H1 (cell line): Measurements from ENCODE around the gene HTRA1. TPM values are rescaled to one million over a fixed set of nuclear protein-coding genes. Genes with fewer than 3 reads are reported as not detected.

Experiments
- CTCF ChIA-PET: fragments of 300-600 bp; sonication (Branson Sonifier 250); formaldehyde crosslinking; loops from one replicate; lab custom pipeline; 2021; ENCODE audit not compliant: partially characterized antibody; lab: Charles Lee
- POLR2A ChIA-PET: fragments of 300-600 bp; sonication (Branson Sonifier 250); formaldehyde crosslinking; loops from one replicate; lab custom pipeline; 2021; ENCODE audit warnings: inconsistent platforms; ENCODE audit not compliant: partially characterized antibody; lab: Charles Lee
- DNase-seq, 2 experiments: peaks; one replicate each; pipeline versions ENCODE4 v3.0.0 to v3.0.0-alpha.2; 2010 to 2022; ENCODE audit warnings: low spot score in 2 of 2, low read depth in 1 of 2, mixed read lengths in 1 of 2
- FAIRE-seq: peaks from 2 replicates; lab custom pipeline; 2011; peaks lifted over from hg19 to GRCh38; lab: Jason Lieb, UNC
- H2AFZ ChIP-seq: 2 replicates; pipeline ENCODE4 v1.8.1; 2012; ENCODE audit warnings: low read length, inconsistent platforms
- H2AK5ac ChIP-seq: 2 replicates; pipeline ENCODE4 v1.6.1; 2013; ENCODE audit warnings: low read depth, low read length
- H2BK120ac ChIP-seq: replicated peaks from 2 replicates; pipeline ENCODE3; 2013; ENCODE audit warnings: low read depth, low read length, inconsistent platforms
- H2BK12ac ChIP-seq: 2 replicates; pipeline ENCODE4 v1.6.1; 2013; ENCODE audit warnings: low read depth, low read length
- H2BK15ac ChIP-seq: 2 replicates; pipeline ENCODE4 v1.6.1; 2013; ENCODE audit warnings: low read length
- H2BK20ac ChIP-seq: 2 replicates; pipeline ENCODE4 v1.6.1; 2013; ENCODE audit warnings: low read length
- H2BK5ac ChIP-seq: 2 replicates; pipeline ENCODE4 v1.6.1; 2013; ENCODE audit warnings: low read depth, low read length
- H3K14ac ChIP-seq: 2 replicates; pipeline ENCODE4 v1.6.1; 2013; ENCODE audit warnings: inconsistent platforms; ENCODE audit not compliant: insufficient read length
- H3K18ac ChIP-seq: 2 replicates; pipeline ENCODE4 v1.6.1; 2013; ENCODE audit warnings: low read length; ENCODE audit errors: extremely low read depth
- H3K23ac ChIP-seq: 2 replicates; pipeline ENCODE4 v1.6.1; 2013; ENCODE audit warnings: inconsistent platforms; ENCODE audit not compliant: insufficient read length
- H3K23me2 ChIP-seq: 2 replicates; pipeline ENCODE4 v1.6.1; 2013; ENCODE audit warnings: low read depth, low read length
- H3K27ac ChIP-seq: 2 replicates; pipeline ENCODE4 v1.6.1; 2011; ENCODE audit warnings: low read depth, low read length, inconsistent platforms
- H3K27me3 ChIP-seq, 4 experiments: replicated peaks in 1 of 4; 1 replicate in 1 of 4; 2 replicates in 3 of 4; pipeline versions ENCODE4 v1.6.1 to v1.8.1; 2011 to 2013; ENCODE audit warnings: low read length in 3 of 4, mild to moderate bottlenecking in 3 of 4, inconsistent platforms in 2 of 4, mixed read lengths in 2 of 4, moderate library complexity in 1 of 4; ENCODE audit not compliant: control insufficient read depth in 3 of 4, insufficient read depth in 3 of 4; ENCODE audit errors: extremely low read depth in 1 of 4
- H3K36me3 ChIP-seq, 4 experiments: 2 replicates each; pipeline versions ENCODE4 v1.6.1 to v1.8.1; 2011 to 2013; ENCODE audit warnings: mild to moderate bottlenecking in 4 of 4, low read length in 3 of 4, moderate library complexity in 2 of 4, control low read depth in 1 of 4, inconsistent platforms in 1 of 4; ENCODE audit not compliant: insufficient read depth in 4 of 4, control insufficient read depth in 2 of 4
- H3K4ac ChIP-seq: replicated peaks from 2 replicates; pipeline ENCODE3; 2013; ENCODE audit warnings: low read length, low read depth, mixed read lengths, inconsistent platforms; ENCODE audit not compliant: insufficient read length
- H3K4me1 ChIP-seq, 4 experiments: replicated peaks in 1 of 4; 1 replicate in 1 of 4; 2 replicates in 3 of 4; pipeline versions ENCODE4 v1.6.1 to v1.8.1; 2011 to 2013; ENCODE audit warnings: low read length in 3 of 4, inconsistent platforms in 2 of 4, mixed read lengths in 1 of 4; ENCODE audit not compliant: insufficient read depth in 4 of 4, control insufficient read depth in 3 of 4
- H3K4me2 ChIP-seq, 2 experiments: 2 replicates each; pipeline versions ENCODE4 v1.6.1 to v1.8.1; 2011 to 2013; ENCODE audit warnings: low read depth in 2 of 2, low read length in 2 of 2, control low read depth in 1 of 2, inconsistent platforms in 1 of 2, mild to moderate bottlenecking in 1 of 2; ENCODE audit not compliant: insufficient read depth in 1 of 2
- H3K4me3 ChIP-seq, 4 experiments: fragments of 200-600, 300-600 bp in 1 of 4; sonication (generic), shearing (Covaris generic), sonication (Bioruptor Twin) in 1 of 4; 2 replicates each; pipeline versions ENCODE4 v1.5.1 to v1.8.1; 2011 to 2016; ENCODE audit warnings: low read length in 4 of 4, low read depth in 3 of 4, control low read depth in 2 of 4, inconsistent platforms in 2 of 4, mild to moderate bottlenecking in 2 of 4, mixed read lengths in 1 of 4, moderate library complexity in 1 of 4; ENCODE audit not compliant: insufficient read depth in 2 of 4; ENCODE audit errors: extremely low read depth in 1 of 4
- H3K56ac ChIP-seq: replicated peaks from 2 replicates; pipeline ENCODE3; 2013; ENCODE audit warnings: low read depth, mild to moderate bottlenecking, mixed read lengths, low read length, inconsistent platforms; ENCODE audit not compliant: insufficient read length
- H3K79me1 ChIP-seq: 2 replicates; pipeline ENCODE4 v1.6.1; 2013; ENCODE audit warnings: low read depth, low read length, control low read depth
- H3K79me2 ChIP-seq, 2 experiments: 2 replicates each; pipeline versions ENCODE4 v1.6.1 to v1.8.1; 2012 to 2013; ENCODE audit warnings: low read length in 2 of 2, mild to moderate bottlenecking in 2 of 2, inconsistent platforms in 1 of 2; ENCODE audit not compliant: insufficient read depth in 2 of 2, control insufficient read depth in 1 of 2
- H3K9ac ChIP-seq, 4 experiments: replicated peaks in 1 of 4; 1 replicate in 1 of 4; 2 replicates in 3 of 4; pipeline versions ENCODE4 v1.6.1 to v1.8.1; 2011 to 2013; ENCODE audit warnings: low read depth in 3 of 4, low read length in 3 of 4, control low read depth in 2 of 4, mild to moderate bottlenecking in 2 of 4, moderate library complexity in 2 of 4, inconsistent platforms in 1 of 4; ENCODE audit errors: extremely low read depth in 1 of 4
- H3K9me3 ChIP-seq, 2 experiments: 2 replicates each; pipeline versions ENCODE4 v1.6.1 to v1.8.1; 2012 to 2013; ENCODE audit warnings: mild to moderate bottlenecking in 2 of 2, moderate library complexity in 2 of 2, control low read depth in 1 of 2, inconsistent platforms in 1 of 2, low read depth in 1 of 2, low read length in 1 of 2, mixed read lengths in 1 of 2; ENCODE audit not compliant: insufficient read depth in 2 of 2
- H4K20me1 ChIP-seq, 2 experiments: replicated peaks in 1 of 2; 2 replicates each; pipeline versions ENCODE3 to v1.8.1; 2011 to 2013; ENCODE audit warnings: inconsistent platforms in 2 of 2, low read length in 2 of 2, mild to moderate bottlenecking in 1 of 2; ENCODE audit not compliant: insufficient read depth in 2 of 2, control insufficient read depth in 1 of 2
- H4K5ac ChIP-seq: 2 replicates; pipeline ENCODE4 v1.6.1; 2013; ENCODE audit warnings: low read length, low read depth, mixed read lengths, inconsistent platforms; ENCODE audit not compliant: insufficient read length
- H4K8ac ChIP-seq: 2 replicates; pipeline ENCODE4 v1.8.0; 2013; ENCODE audit warnings: mild to moderate bottlenecking, moderate library complexity, low read length, inconsistent platforms; ENCODE audit not compliant: insufficient read depth; ENCODE audit errors: extremely low read depth
- H4K91ac ChIP-seq: replicated peaks from 2 replicates; pipeline ENCODE3; 2013; ENCODE audit warnings: low read length, mixed read lengths, inconsistent platforms; ENCODE audit not compliant: insufficient read length
- ASH2L ChIP-seq: fragments of 200-600, 300-600 bp; sonication (generic); IDR thresholded peaks from one replicate; pipeline ENCODE4 v1.7.1; 2017; ENCODE audit warnings: low read length
- BCL11A ChIP-seq, 2 experiments: IDR thresholded peaks; one replicate each; pipeline ENCODE4 v1.6.1; 2011; ENCODE audit warnings: low read depth in 2 of 2, low read length in 2 of 2, mild to moderate bottlenecking in 2 of 2
- CBX5 ChIP-seq: fragments of 300-800, 300-1000 bp; sonication (generic); IDR thresholded peaks from 2 replicates; pipeline ENCODE4 v1.7.1; 2016; ENCODE audit warnings: antibody characterized with exemption, low read length, low read depth
- CHD2 ChIP-seq: IDR thresholded peaks from 2 replicates; pipeline ENCODE4 v1.6.1; 2012; ENCODE audit warnings: low read length, improper control_type of control experiment
- CREB1 ChIP-seq: IDR thresholded peaks from 2 replicates; pipeline ENCODE4 v1.6.1; 2012; ENCODE audit warnings: inconsistent platforms
- EP300 ChIP-seq, 2 experiments: IDR thresholded peaks; 1 replicate in 1 of 2; 2 replicates in 1 of 2; pipeline ENCODE4 v1.6.1; 2011 to 2012; ENCODE audit warnings: low read depth in 2 of 2, low read length in 2 of 2, mild to moderate bottlenecking in 2 of 2, borderline replicate concordance in 1 of 2, inconsistent platforms in 1 of 2, moderate library complexity in 1 of 2
- GABPA ChIP-seq: IDR thresholded peaks from 2 replicates; pipeline ENCODE4 v1.6.1; 2011; ENCODE audit warnings: mild to moderate bottlenecking, low read length, moderate library complexity, borderline replicate concordance; ENCODE audit not compliant: insufficient read depth
- NANOG ChIP-seq: IDR thresholded peaks from 2 replicates; pipeline ENCODE4 v1.6.1; 2011; ENCODE audit warnings: low read length, low read depth, mild to moderate bottlenecking, inconsistent platforms; ENCODE audit not compliant: insufficient read depth, poor library complexity, severe bottlenecking
- RAD21 ChIP-seq, 2 experiments: IDR thresholded peaks in 1 of 2; conservative IDR thresholded peaks in 1 of 2; 2 replicates each; pipeline ENCODE4 v1.6.1; 2011; ENCODE audit warnings: low read depth in 2 of 2, low read length in 2 of 2, improper control_type of control experiment in 1 of 2, inconsistent platforms in 1 of 2, mild to moderate bottlenecking in 1 of 2, moderate library complexity in 1 of 2
- RBBP5 ChIP-seq: IDR thresholded peaks from 2 replicates; pipeline ENCODE4 v1.7.1; 2012; ENCODE audit warnings: low read depth, mild to moderate bottlenecking, inconsistent platforms, low read length, moderate library complexity, borderline replicate concordance
- RFX5 ChIP-seq: IDR thresholded peaks from 2 replicates; pipeline ENCODE4 v1.6.1; 2011; ENCODE audit warnings: low read depth, low read length, improper control_type of control experiment, borderline replicate concordance
- TAF7 ChIP-seq: optimal IDR thresholded peaks from 2 replicates; pipeline ENCODE3; 2011; ENCODE audit warnings: low read depth, mild to moderate bottlenecking, inconsistent platforms, low read length, moderate library complexity, borderline replicate concordance
- TBP ChIP-seq: IDR thresholded peaks from 2 replicates; pipeline ENCODE4 v1.6.1; 2011; ENCODE audit warnings: low read depth, low read length, improper control_type of control experiment
- WGBS, 2 experiments: shearing (Covaris generic) in 1 of 2; methylation state at CpG; one replicate each; pipeline versions ENCODE4 v1.1.6 to v1.1.7; 2013 to 2015; ENCODE audit warnings: low lambda C conversion rate in 2 of 2, mixed read lengths in 2 of 2, inconsistent platforms in 1 of 2, low coverage in 1 of 2, missing lambda C conversion rate in 1 of 2; ENCODE audit not compliant: insufficient replicate concordance in 2 of 2, insufficient coverage in 1 of 2, insufficient read length in 1 of 2; ENCODE audit errors: extremely low coverage in 1 of 2, missing lambda C conversion rate in 1 of 2; 5-methylcytosine and 5-hydroxymethylcytosine counted together
- polyA plus RNA-seq, 7 experiments: library from polyadenylated mRNA; depleted of rRNA in 3 of 7; stranded (reverse) in 5 of 7; unstranded in 2 of 7; fragments of >200 nt in 5 of 7; fragments of 200-250 nt in 2 of 7; gene quantifications; 1 replicate in 5 of 7; 2 replicates in 1 of 7; 4 replicates in 1 of 7; pipeline versions ENCODE4 v1.2.1 to v1.2.3, GENCODE V29; 2011 to 2013; ENCODE audit warnings: missing spikeins in 2 of 7, mixed read lengths in 2 of 7
- total RNA-seq: library from RNA; stranded (reverse); fragmentation: NEBNext Ultra II Directional; extraction: Animal tissue kit (Norgen Biotek cat#: 25700); gene quantifications from 2 replicates; pipeline ENCODE4 v1.2.1, GENCODE V29; 2021

The HTRA1 gene
- total and polyA plus RNA-seq, 2 of the 8 experiments (the other 6 are each of a cell fraction or from before 2014, with no cell fraction given), result 15.8 to 20.1 TPM

DNA sequence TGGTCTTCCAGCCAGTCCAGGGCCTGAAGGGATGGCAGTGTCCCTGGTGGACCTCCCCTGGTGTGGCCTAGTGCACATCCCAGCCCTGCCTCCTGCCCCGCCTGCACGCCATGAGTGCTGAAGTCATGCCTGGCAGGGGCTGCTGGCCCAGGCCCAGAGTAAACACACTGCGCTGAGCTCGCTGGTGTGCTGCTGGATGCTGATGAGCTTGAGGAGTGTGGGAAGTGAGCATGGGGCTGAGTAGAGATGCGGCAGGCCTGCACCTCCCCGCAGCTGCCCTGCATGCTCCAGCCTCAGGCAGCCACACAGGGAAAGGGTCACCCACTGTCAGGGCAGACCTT lies 43.2 kb downstream of the HTRA1 start:
- Histone ChIP-seq H2BK120ac (no peak overlapping the region), H4K8ac (no peak overlapping the region), H2BK12ac (0 out of 2 replicates have a peak overlapping the region, but pooled peaks have one; percentile 9), H3K9ac (no peak overlapping the region), H2BK5ac (no peak overlapping the region), H3K79me1 (no peaks in the 10 kb centered on the region), H3K79me2 (no peaks in the 10 kb centered on the region), H4K20me1 (no peaks in the 10 kb centered on the region), H2AK5ac (no peak overlapping the region; the same call in 1 of the 2 replicates), H3K23ac (no peak overlapping the region), H3K14ac (no peak overlapping the region), H3K23me2 (no peaks in the 10 kb centered on the region), H4K5ac (no peak overlapping the region), H3K4me2 (no peak overlapping the region), H3K27me3 (no peaks in the 10 kb centered on the region), H4K91ac (no peak overlapping the region), H3K4me3 (no peak overlapping the region), H3K36me3 (no peaks in the 10 kb centered on the region), H3K18ac (no peak overlapping the region), H3K4ac (no peak overlapping the region), H2BK15ac (no peak overlapping the region), H3K27ac (no peak overlapping the region), H2BK20ac (no peak overlapping the region), H2AFZ (no peak overlapping the region), H3K56ac (no peak overlapping the region), H3K4me1 (no peaks in the 10 kb centered on the region; a peak in 1 of 7 replicates), H3K9me3 (no peaks in the 10 kb centered on the region)
- FAIRE-seq (no peak), DNase-seq (no peak)
- ChIA-PET CTCF (interaction anchor here (0.8 to 1.7 kb wide), 4 partner anchors 20 to 162 kb away, joined by 3 to 4 read pairs (median 3); no protein-coding TSS in a partner anchor), POLR2A (interaction anchor here (1.4 kb wide), 1 partner anchor 13 kb away, joined by 4 read pairs; no protein-coding TSS in a partner anchor)
- 76% methylated on average over 6 of the region's 6 CpGs; no CpG with 5 or more reads in 1 of the 2 experiments for WGBS, 2 experiments
- no peak for TF ChIP-seq NANOG
- no peak for TF ChIP-seq EP300 (IDR thresholded peaks at IDR 0.05; ENCODE audit: borderline replicate concordance in 1 of 2, low read depth in 2 of 2, low read length in 2 of 2)
- TF ChIP-seq RAD21 (IDR thresholded peaks at IDR 0.05 in 1 of 2, conservative IDR thresholded peaks at IDR 0.05 in 1 of 2; ENCODE audit: low read depth in 2 of 2, low read length in 2 of 2), result no peak
- no peak for TF ChIP-seq CREB1
- no peak for TF ChIP-seq GABPA
- no peak for TF ChIP-seq CBX5
- TF ChIP-seq ASH2L, result no peak
- TF ChIP-seq CHD2, result no peak
- no peak for TF ChIP-seq RBBP5
- no peak for TF ChIP-seq RFX5
- TF ChIP-seq BCL11A (IDR thresholded peaks at IDR 0.05; ENCODE audit: low read depth in 2 of 2, low read length in 2 of 2), result no peak
- no peak for TF ChIP-seq TAF7
- no peak for TF ChIP-seq TBP
